GM19468 (cell line): ENCODE measurements around the gene ETFDH.
"Not testable (repeated sequence)": the region's sequence is repeated elsewhere in the genome, so short reads cannot be mapped to it uniquely, and the experiment has no call there.

Experiments used
- ATAC-seq: cut with Tn5 transposase; IDR thresholded peaks from one replicate; pipeline ENCODE4 v1.9.1; 2021; ENCODE audit warnings: mild to moderate bottlenecking, moderate library complexity, moderate number of reproducible peaks; ENCODE audit not compliant: unreplicated experiment; ENCODE audit errors: extremely low read depth

The ETFDH gene

GRCh38 chr4:158746537-158746936 lies 74.4 kb downstream of the ETFDH start:
- ATAC-seq = not testable (repeated sequence)

DNA sequence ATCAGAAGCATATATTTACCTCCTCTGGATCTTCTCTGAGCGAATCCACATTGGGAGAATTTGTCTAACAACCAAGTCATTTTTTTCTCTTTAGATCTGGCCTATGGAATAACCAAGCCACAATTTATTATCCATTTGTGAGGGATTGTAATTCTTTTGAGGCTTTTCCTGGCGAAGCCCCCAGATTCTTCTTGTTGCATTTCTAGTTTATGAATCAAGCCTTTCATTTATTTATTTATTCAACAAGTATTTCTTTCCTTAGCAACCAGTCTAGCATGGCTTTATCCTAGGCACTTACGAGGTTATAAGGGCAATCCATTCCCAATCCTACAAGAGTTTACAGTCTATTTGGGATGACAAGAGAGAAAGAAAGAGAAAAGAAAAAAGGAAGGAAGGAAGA lies 78.3 kb downstream of the ETFDH start:
- no peak for ATAC-seq

GRCh38 chr4:158754385-158755180 lies 82.5 kb downstream of the ETFDH start:
- ATAC-seq = no peak

DNA sequence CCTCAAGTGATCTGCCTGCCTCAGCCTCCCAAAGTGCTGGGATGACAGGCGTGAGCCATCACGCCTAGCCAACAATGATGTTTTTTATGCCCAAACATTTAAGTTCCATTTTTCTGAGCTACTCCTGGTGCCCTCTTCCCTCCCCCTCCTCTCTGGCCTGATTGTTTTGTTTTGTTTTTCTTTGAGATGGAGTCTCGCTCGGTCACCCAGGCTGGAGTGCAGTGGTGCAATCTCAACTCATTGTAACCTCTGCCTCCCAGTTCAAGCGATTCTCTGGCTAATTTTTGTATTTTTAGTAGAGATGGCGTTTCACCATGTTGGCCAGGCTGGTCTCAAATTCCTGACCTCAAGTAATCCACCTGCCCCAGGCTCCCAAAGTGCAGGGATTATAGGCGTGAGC lies 83.7 kb downstream of the ETFDH start:
- not testable (repeated sequence) for ATAC-seq

- no peak for ATAC-seq
These were observed 84.5 kb downstream of the ETFDH start for GRCh38 chr4:158756588-158756987.

DNA sequence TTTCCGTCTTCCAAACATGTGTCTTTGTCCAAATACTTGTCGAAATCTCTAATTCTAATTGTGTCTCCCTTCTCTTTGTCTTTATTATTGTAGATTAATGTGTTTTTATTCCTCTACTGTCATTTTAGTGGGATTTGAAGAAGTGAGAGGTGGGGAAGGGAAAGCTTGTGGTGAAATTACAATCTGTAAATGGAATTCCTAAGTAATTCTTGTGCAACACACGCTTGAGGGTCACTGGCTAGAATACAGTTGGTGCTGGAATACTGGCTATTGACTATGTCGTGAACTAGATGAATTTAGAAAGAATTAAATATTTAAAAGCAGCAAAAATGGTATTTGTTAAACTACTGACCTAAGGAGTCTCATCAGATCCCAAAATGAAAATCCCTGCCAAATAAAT lies 86.0 kb downstream of the ETFDH start:
- ATAC-seq = no peak

GRCh38 chr4:158758703-158759102 lies 86.6 kb downstream of the ETFDH start:
- ATAC-seq = no peak
